ENCODE measurements around the gene TRIP11. TPM values are rescaled to one million over a fixed set of nuclear protein-coding genes. Genes with fewer than 3 reads are reported as not detected.

Gene TRIP11
- total RNA-seq, 1 experiment from 2014 or later, result 37.4 TPM

DNA sequence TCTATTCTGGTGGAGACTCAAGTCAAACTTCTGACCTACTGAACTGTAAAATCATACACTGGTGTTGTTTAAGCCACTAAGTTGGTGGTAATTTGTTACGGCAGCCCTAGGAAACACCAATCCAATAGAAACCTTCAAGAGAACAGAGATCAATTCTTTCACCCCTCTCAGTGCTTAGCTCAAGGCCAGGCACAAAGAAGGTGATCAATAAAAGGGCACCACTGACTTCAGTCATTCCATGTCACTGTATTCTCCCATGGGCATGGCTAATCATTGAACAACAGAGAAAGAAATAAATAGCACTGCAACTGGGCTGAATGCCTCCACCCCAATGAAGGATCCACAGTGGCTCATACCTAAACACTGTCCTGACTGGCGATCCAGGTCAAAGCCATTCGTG lies 99.7 kb downstream of the TRIP11 start:
- ChIA-PET POLR2A (no interaction called here), RAD21 (ENCODE audit: low non-redundant PET in 1 of 2, low total read pairs in 2 of 2, uncharacterized antibody in 2 of 2, unreplicated experiment in 2 of 2) (no interaction called here)

More for the DNA sequence above, 99.7 kb downstream of the TRIP11 start:
- no peaks in the 10 kb centered on the region for H3K27me3 ChIP-seq (ENCODE audit: insufficient read depth, low read length)
- no peak for TF ChIP-seq EGR1 (IDR thresholded peaks at IDR 0.05; ENCODE audit: low read depth)
- TF ChIP-seq, protein P1, sequence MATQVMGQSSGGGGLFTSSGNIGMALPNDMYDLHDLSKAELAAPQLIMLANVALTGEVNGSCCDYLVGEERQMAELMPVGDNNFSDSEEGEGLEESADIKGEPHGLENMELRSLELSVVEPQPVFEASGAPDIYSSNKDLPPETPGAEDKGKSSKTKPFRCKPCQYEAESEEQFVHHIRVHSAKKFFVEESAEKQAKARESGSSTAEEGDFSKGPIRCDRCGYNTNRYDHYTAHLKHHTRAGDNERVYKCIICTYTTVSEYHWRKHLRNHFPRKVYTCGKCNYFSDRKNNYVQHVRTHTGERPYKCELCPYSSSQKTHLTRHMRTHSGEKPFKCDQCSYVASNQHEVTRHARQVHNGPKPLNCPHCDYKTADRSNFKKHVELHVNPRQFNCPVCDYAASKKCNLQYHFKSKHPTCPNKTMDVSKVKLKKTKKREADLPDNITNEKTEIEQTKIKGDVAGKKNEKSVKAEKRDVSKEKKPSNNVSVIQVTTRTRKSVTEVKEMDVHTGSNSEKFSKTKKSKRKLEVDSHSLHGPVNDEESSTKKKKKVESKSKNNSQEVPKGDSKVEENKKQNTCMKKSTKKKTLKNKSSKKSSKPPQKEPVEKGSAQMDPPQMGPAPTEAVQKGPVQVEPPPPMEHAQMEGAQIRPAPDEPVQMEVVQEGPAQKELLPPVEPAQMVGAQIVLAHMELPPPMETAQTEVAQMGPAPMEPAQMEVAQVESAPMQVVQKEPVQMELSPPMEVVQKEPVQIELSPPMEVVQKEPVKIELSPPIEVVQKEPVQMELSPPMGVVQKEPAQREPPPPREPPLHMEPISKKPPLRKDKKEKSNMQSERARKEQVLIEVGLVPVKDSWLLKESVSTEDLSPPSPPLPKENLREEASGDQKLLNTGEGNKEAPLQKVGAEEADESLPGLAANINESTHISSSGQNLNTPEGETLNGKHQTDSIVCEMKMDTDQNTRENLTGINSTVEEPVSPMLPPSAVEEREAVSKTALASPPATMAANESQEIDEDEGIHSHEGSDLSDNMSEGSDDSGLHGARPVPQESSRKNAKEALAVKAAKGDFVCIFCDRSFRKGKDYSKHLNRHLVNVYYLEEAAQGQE (IDR thresholded peaks at IDR 0.05; ENCODE audit: low read depth), result no peak
- TF ChIP-seq ZNF274 (IDR thresholded peaks at IDR 0.05; ENCODE audit: low read depth, low read length), result no peak
- TF ChIP-seq, protein P2, sequence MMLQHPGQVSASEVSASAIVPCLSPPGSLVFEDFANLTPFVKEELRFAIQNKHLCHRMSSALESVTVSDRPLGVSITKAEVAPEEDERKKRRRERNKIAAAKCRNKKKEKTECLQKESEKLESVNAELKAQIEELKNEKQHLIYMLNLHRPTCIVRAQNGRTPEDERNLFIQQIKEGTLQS (IDR thresholded peaks at IDR 0.05), result no peak
- TF ChIP-seq, protein P3, sequence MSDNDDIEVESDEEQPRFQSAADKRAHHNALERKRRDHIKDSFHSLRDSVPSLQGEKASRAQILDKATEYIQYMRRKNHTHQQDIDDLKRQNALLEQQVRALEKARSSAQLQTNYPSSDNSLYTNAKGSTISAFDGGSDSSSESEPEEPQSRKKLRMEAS (IDR thresholded peaks at IDR 0.05), result no peak
- no peak for TF ChIP-seq YY1 (IDR thresholded peaks at IDR 0.05; ENCODE audit: extremely low read depth, insufficient replicate concordance, low read depth, low read length)
- TF ChIP-seq ELF1 (IDR thresholded peaks at IDR 0.05; ENCODE audit: borderline replicate concordance, low read depth), result no peak
- TF ChIP-seq, protein P4, sequence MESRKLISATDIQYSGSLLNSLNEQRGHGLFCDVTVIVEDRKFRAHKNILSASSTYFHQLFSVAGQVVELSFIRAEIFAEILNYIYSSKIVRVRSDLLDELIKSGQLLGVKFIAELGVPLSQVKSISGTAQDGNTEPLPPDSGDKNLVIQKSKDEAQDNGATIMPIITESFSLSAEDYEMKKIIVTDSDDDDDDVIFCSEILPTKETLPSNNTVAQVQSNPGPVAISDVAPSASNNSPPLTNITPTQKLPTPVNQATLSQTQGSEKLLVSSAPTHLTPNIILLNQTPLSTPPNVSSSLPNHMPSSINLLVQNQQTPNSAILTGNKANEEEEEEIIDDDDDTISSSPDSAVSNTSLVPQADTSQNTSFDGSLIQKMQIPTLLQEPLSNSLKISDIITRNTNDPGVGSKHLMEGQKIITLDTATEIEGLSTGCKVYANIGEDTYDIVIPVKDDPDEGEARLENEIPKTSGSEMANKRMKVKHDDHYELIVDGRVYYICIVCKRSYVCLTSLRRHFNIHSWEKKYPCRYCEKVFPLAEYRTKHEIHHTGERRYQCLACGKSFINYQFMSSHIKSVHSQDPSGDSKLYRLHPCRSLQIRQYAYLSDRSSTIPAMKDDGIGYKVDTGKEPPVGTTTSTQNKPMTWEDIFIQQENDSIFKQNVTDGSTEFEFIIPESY (IDR thresholded peaks at IDR 0.05; ENCODE audit: extremely low read depth, insufficient replicate concordance, low read length), result no peak
- no peak for TF ChIP-seq ZFX (IDR thresholded peaks at IDR 0.05)
- TF ChIP-seq SIN3A (IDR thresholded peaks at IDR 0.05; ENCODE audit: low read depth), result no peak
- no peak for TF ChIP-seq TCF7L2 (IDR thresholded peaks at IDR 0.05; ENCODE audit: borderline replicate concordance, extremely low read depth, insufficient read depth, insufficient read length)
- no peak for TF ChIP-seq CEBPB (IDR thresholded peaks at IDR 0.05; ENCODE audit: low read depth)
- TF ChIP-seq POLR2A (IDR thresholded peaks at IDR 0.05; ENCODE audit: borderline replicate concordance, extremely low read depth, insufficient read depth, insufficient read length), result no peak
- no peak for TF ChIP-seq JUND (IDR thresholded peaks at IDR 0.05)
- TF ChIP-seq CBX3 (IDR thresholded peaks at IDR 0.05; ENCODE audit: low read depth), result no peak
- TF ChIP-seq EZH2 (IDR thresholded peaks at IDR 0.05), result no peak
- no peak for TF ChIP-seq SP1 (IDR thresholded peaks at IDR 0.05; ENCODE audit: low read depth)
- TF ChIP-seq FOSL1 (IDR thresholded peaks at IDR 0.05; ENCODE audit: low read depth), result no peak
- H3K9me2 ChIP-seq (ENCODE audit: insufficient read depth), result no peaks in the 10 kb centered on the region
- H3K4me3 ChIP-seq (replicated peaks in 1 of 2; ENCODE audit: low read depth in 1 of 2, low read length in 2 of 2), result no peak overlapping the region
- no peaks in the 10 kb centered on the region for H3K4me1 ChIP-seq (ENCODE audit: control insufficient read depth in 1 of 2, insufficient read depth in 2 of 2, low read length in 2 of 2)
- no TSS peak for BruUV-seq (replicated peaks)
- no peaks in the 10 kb centered on the region for H4K20me1 ChIP-seq (ENCODE audit: insufficient read depth)
- no peaks in the 10 kb centered on the region for H3K9me3 ChIP-seq (ENCODE audit: control insufficient read depth in 1 of 2, insufficient read depth in 1 of 2, low read depth in 1 of 2, low read length in 2 of 2)
- no peak overlapping the region for H3K4me2 ChIP-seq (ENCODE audit: low read length)
- no peaks in the 10 kb centered on the region for H3K79me2 ChIP-seq (ENCODE audit: insufficient read depth, low read length)
- H3K36me3 ChIP-seq (ENCODE audit: control insufficient read depth in 1 of 2, insufficient read depth in 2 of 2, low read length in 2 of 2), result no peaks in the 10 kb centered on the region
- no peak for DNase-seq (ENCODE audit: low read depth, low spot score)
- H3K9ac ChIP-seq (ENCODE audit: low read length), result no peak overlapping the region
- CTCF ChIA-PET, result no interaction called here
- H2AFZ ChIP-seq (ENCODE audit: low read depth, low read length, poor library complexity, severe bottlenecking), result no peak overlapping the region
- intact Hi-C loops (cut with micrococcal nuclease), result no loop called here
- H3K27ac ChIP-seq (ENCODE audit: low read depth, low read length), result no peak overlapping the region
- no peak for ATAC-seq

Data from HCT116 (cell line).